DOHH2 (cell line): Measurements from ENCODE around the gene PPP4R3A.

Experiments used
- H3F3A ChIP-seq: fragments of 200-600 bp; sonication (generic), shearing (Covaris generic); 2 replicates; pipeline ENCODE4 v1.6.0; 2016; ENCODE audit warnings: antibody characterized with exemption, mild to moderate bottlenecking; ENCODE audit not compliant: control insufficient read depth, insufficient read depth
- H3K27ac ChIP-seq: fragments of 200-600 bp; sonication (generic); 2 replicates; pipeline ENCODE4 v1.5.1; 2014; ENCODE audit warnings: low read depth, mild to moderate bottlenecking, low read length, moderate library complexity
- H3K27me3 ChIP-seq: fragments of 200-600 bp; sonication (generic); 2 replicates; pipeline ENCODE4 v1.6.1; 2014; ENCODE audit warnings: mild to moderate bottlenecking, low read length, mixed read lengths; ENCODE audit not compliant: control insufficient read depth
- H3K36me3 ChIP-seq: fragments of 200-600 bp; sonication (generic); 2 replicates; pipeline ENCODE4 v1.6.1; 2014; ENCODE audit warnings: mild to moderate bottlenecking, low read length, moderate library complexity, mixed read lengths; ENCODE audit not compliant: control insufficient read depth
- H3K4me1 ChIP-seq: fragments of 200-600 bp; sonication (generic); 2 replicates; pipeline ENCODE4 v1.6.1; 2014; ENCODE audit warnings: mild to moderate bottlenecking, low read length, mixed read lengths; ENCODE audit not compliant: control insufficient read depth
- H3K4me2 ChIP-seq: fragments of 200-600 bp; sonication (generic); 2 replicates; pipeline ENCODE4 v1.6.0; 2014; ENCODE audit warnings: mild to moderate bottlenecking, low read length, moderate library complexity
- H3K4me3 ChIP-seq: fragments of 200-600 bp; sonication (generic); 2 replicates; pipeline ENCODE4 v1.5.1; 2014; ENCODE audit warnings: mild to moderate bottlenecking, low read length, mixed read lengths
- H3K79me2 ChIP-seq: fragments of 200-600 bp; sonication (generic); 2 replicates; pipeline ENCODE4 v1.6.1; 2014; ENCODE audit warnings: mild to moderate bottlenecking, low read length, mixed read lengths; ENCODE audit not compliant: control insufficient read depth
- H3K9me2 ChIP-seq: fragments of 200-600 bp; sonication (generic); replicated peaks from 2 replicates; pipeline ENCODE4 v1.6.1; 2014; ENCODE audit warnings: mild to moderate bottlenecking, low read length, mixed read lengths; ENCODE audit not compliant: control insufficient read depth
- H3K9me3 ChIP-seq: fragments of 200-600 bp; sonication (generic); 2 replicates; pipeline ENCODE4 v1.6.1; 2014; ENCODE audit warnings: antibody characterized with exemption, low read length, mixed read lengths; ENCODE audit not compliant: control insufficient read depth, insufficient read depth
- H4K20me1 ChIP-seq: fragments of 200-600 bp; sonication (generic); 2 replicates; pipeline ENCODE4 v1.6.0; 2014; ENCODE audit warnings: low read depth, mild to moderate bottlenecking, antibody characterized with exemption, low read length, moderate library complexity; ENCODE audit not compliant: control insufficient read depth, insufficient read depth
- CTCF ChIP-seq: fragments of 200-600 bp; sonication (generic); IDR thresholded peaks from one replicate; pipeline ENCODE4 v1.5.1; 2014; ENCODE audit warnings: antibody characterized with exemption, mild to moderate bottlenecking, low read depth, low read length; ENCODE audit not compliant: poor library complexity, severe bottlenecking
- EZH2phosphoT487 ChIP-seq: fragments of 200-600 bp; sonication (generic); IDR thresholded peaks from 2 replicates; pipeline ENCODE4 v1.6.1; 2017; ENCODE audit warnings: borderline replicate concordance, mild to moderate bottlenecking, antibody characterized with exemption, low read length, moderate library complexity, mixed read lengths

Gene PPP4R3A

DNA sequence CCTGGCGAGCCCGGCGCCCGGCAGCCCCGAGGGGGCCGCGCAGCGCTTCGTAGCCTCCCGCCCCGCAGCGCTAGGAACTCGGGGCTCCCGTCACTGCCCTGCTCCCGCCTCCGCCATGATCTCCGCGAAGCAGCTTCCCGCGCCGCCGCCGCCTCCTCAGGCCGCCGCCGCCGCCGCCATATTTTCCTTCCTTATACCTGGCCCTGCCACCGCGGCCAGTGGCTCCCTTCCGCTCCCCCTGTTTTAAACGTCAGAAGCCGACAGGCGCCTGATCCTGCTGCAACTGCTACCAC lies 286 bp downstream of the PPP4R3A start:
- Histone ChIP-seq H3F3A (no peaks in the 10 kb centered on the region), H3K4me1 (peaks cover 34% of the 10 kb centered on the region), H3K4me2 (peak overlapping the region; percentile 90), H3K9me2 (no peaks in the 10 kb centered on the region), H3K36me3 (peaks cover 51% of the 10 kb centered on the region), H4K20me1 (peaks cover 22% of the 10 kb centered on the region), H3K27me3 (no peaks in the 10 kb centered on the region), H3K9me3 (no peaks in the 10 kb centered on the region), H3K27ac (peak overlapping the region; percentile 93), H3K4me3 (peak overlapping the region; percentile 82), H3K79me2 (peaks cover 66% of the 10 kb centered on the region)
- TF ChIP-seq EZH2phosphoT487 (no peak), CTCF (no peak)

- Histone ChIP-seq H3K9me2 (no peaks in the 10 kb centered on the region), H3K4me3 (peak overlapping the region; percentile 82), H3K4me2 (peak overlapping the region; percentile 90), H3F3A (no peaks in the 10 kb centered on the region), H3K9me3 (no peaks in the 10 kb centered on the region), H4K20me1 (peaks cover 25% of the 10 kb centered on the region), H3K27me3 (no peaks in the 10 kb centered on the region), H3K4me1 (peaks cover 39% of the 10 kb centered on the region), H3K36me3 (peaks cover 56% of the 10 kb centered on the region), H3K79me2 (peaks cover 72% of the 10 kb centered on the region), H3K27ac (peak overlapping the region; percentile 93)
- TF ChIP-seq CTCF (no peak), EZH2phosphoT487 (no peak)
These were observed 830 bp downstream of the PPP4R3A start for GRCh38 chr14:91509083-91509877.

- peaks cover 48% of the 10 kb centered on the region for H3K4me1 ChIP-seq
- H3K27ac ChIP-seq = peak overlapping the region; percentile 93; the same call in 1 of the 2 replicates
- peak overlapping the region; percentile 90 for H3K4me2 ChIP-seq
- H3K9me3 ChIP-seq = no peaks in the 10 kb centered on the region
- H3K27me3 ChIP-seq = no peaks in the 10 kb centered on the region
- H3K79me2 ChIP-seq = peaks cover 84% of the 10 kb centered on the region
- H3F3A ChIP-seq = no peaks in the 10 kb centered on the region
- peaks cover 25% of the 10 kb centered on the region for H4K20me1 ChIP-seq
- TF ChIP-seq CTCF (no peak), EZH2phosphoT487 (no peak)
- peaks cover 65% of the 10 kb centered on the region for H3K36me3 ChIP-seq
- H3K4me3 ChIP-seq = peak overlapping the region; percentile 82
- H3K9me2 ChIP-seq = no peaks in the 10 kb centered on the region
These were observed 2.0 kb downstream of the PPP4R3A start for GRCh38 chr14:91508105-91508504.
